H1 (cell line): Measurements from ENCODE around the gene GID8. TPM values are rescaled to one million over a fixed set of nuclear protein-coding genes. Genes with fewer than 3 reads are reported as not detected.

ENCODE experiments used
- CTCF ChIA-PET: fragments of 300-600 bp; sonication (Branson Sonifier 250); formaldehyde crosslinking; loops from one replicate; lab custom pipeline; 2021; ENCODE audit not compliant: partially characterized antibody; lab: Charles Lee
- POLR2A ChIA-PET: fragments of 300-600 bp; sonication (Branson Sonifier 250); formaldehyde crosslinking; loops from one replicate; lab custom pipeline; 2021; ENCODE audit warnings: inconsistent platforms; ENCODE audit not compliant: partially characterized antibody; lab: Charles Lee
- DNase-seq, 2 experiments: peaks; one replicate each; pipeline versions ENCODE4 v3.0.0 to v3.0.0-alpha.2; 2010 to 2022; ENCODE audit warnings: low spot score in 2 of 2, low read depth in 1 of 2, mixed read lengths in 1 of 2
- FAIRE-seq: peaks from 2 replicates; lab custom pipeline; 2011; peaks lifted over from hg19 to GRCh38; lab: Jason Lieb, UNC
- H2AFZ ChIP-seq: 2 replicates; pipeline ENCODE4 v1.8.1; 2012; ENCODE audit warnings: low read length, inconsistent platforms
- H2AK5ac ChIP-seq: 2 replicates; pipeline ENCODE4 v1.6.1; 2013; ENCODE audit warnings: low read depth, low read length
- H2BK120ac ChIP-seq: replicated peaks from 2 replicates; pipeline ENCODE3; 2013; ENCODE audit warnings: low read depth, low read length, inconsistent platforms
- H2BK12ac ChIP-seq: 2 replicates; pipeline ENCODE4 v1.6.1; 2013; ENCODE audit warnings: low read depth, low read length
- H2BK15ac ChIP-seq: 2 replicates; pipeline ENCODE4 v1.6.1; 2013; ENCODE audit warnings: low read length
- H2BK20ac ChIP-seq: 2 replicates; pipeline ENCODE4 v1.6.1; 2013; ENCODE audit warnings: low read length
- H2BK5ac ChIP-seq: 2 replicates; pipeline ENCODE4 v1.6.1; 2013; ENCODE audit warnings: low read depth, low read length
- H3K14ac ChIP-seq: 2 replicates; pipeline ENCODE4 v1.6.1; 2013; ENCODE audit warnings: inconsistent platforms; ENCODE audit not compliant: insufficient read length
- H3K18ac ChIP-seq: 2 replicates; pipeline ENCODE4 v1.6.1; 2013; ENCODE audit warnings: low read length; ENCODE audit errors: extremely low read depth
- H3K23ac ChIP-seq: 2 replicates; pipeline ENCODE4 v1.6.1; 2013; ENCODE audit warnings: inconsistent platforms; ENCODE audit not compliant: insufficient read length
- H3K23me2 ChIP-seq: 2 replicates; pipeline ENCODE4 v1.6.1; 2013; ENCODE audit warnings: low read depth, low read length
- H3K27ac ChIP-seq: 2 replicates; pipeline ENCODE4 v1.6.1; 2011; ENCODE audit warnings: low read depth, low read length, inconsistent platforms
- H3K27me3 ChIP-seq, 4 experiments: replicated peaks in 1 of 4; 1 replicate in 1 of 4; 2 replicates in 3 of 4; pipeline versions ENCODE4 v1.6.1 to v1.8.1; 2011 to 2013; ENCODE audit warnings: low read length in 3 of 4, mild to moderate bottlenecking in 3 of 4, inconsistent platforms in 2 of 4, mixed read lengths in 2 of 4, moderate library complexity in 1 of 4; ENCODE audit not compliant: control insufficient read depth in 3 of 4, insufficient read depth in 3 of 4; ENCODE audit errors: extremely low read depth in 1 of 4
- H3K36me3 ChIP-seq, 4 experiments: 2 replicates each; pipeline versions ENCODE4 v1.6.1 to v1.8.1; 2011 to 2013; ENCODE audit warnings: mild to moderate bottlenecking in 4 of 4, low read length in 3 of 4, moderate library complexity in 2 of 4, control low read depth in 1 of 4, inconsistent platforms in 1 of 4; ENCODE audit not compliant: insufficient read depth in 4 of 4, control insufficient read depth in 2 of 4
- H3K4ac ChIP-seq: replicated peaks from 2 replicates; pipeline ENCODE3; 2013; ENCODE audit warnings: low read length, low read depth, mixed read lengths, inconsistent platforms; ENCODE audit not compliant: insufficient read length
- H3K4me1 ChIP-seq, 4 experiments: replicated peaks in 1 of 4; 1 replicate in 1 of 4; 2 replicates in 3 of 4; pipeline versions ENCODE4 v1.6.1 to v1.8.1; 2011 to 2013; ENCODE audit warnings: low read length in 3 of 4, inconsistent platforms in 2 of 4, mixed read lengths in 1 of 4; ENCODE audit not compliant: insufficient read depth in 4 of 4, control insufficient read depth in 3 of 4
- H3K4me2 ChIP-seq, 2 experiments: 2 replicates each; pipeline versions ENCODE4 v1.6.1 to v1.8.1; 2011 to 2013; ENCODE audit warnings: low read depth in 2 of 2, low read length in 2 of 2, control low read depth in 1 of 2, inconsistent platforms in 1 of 2, mild to moderate bottlenecking in 1 of 2; ENCODE audit not compliant: insufficient read depth in 1 of 2
- H3K4me3 ChIP-seq, 4 experiments: fragments of 200-600, 300-600 bp in 1 of 4; sonication (generic), shearing (Covaris generic), sonication (Bioruptor Twin) in 1 of 4; 2 replicates each; pipeline versions ENCODE4 v1.5.1 to v1.8.1; 2011 to 2016; ENCODE audit warnings: low read length in 4 of 4, low read depth in 3 of 4, control low read depth in 2 of 4, inconsistent platforms in 2 of 4, mild to moderate bottlenecking in 2 of 4, mixed read lengths in 1 of 4, moderate library complexity in 1 of 4; ENCODE audit not compliant: insufficient read depth in 2 of 4; ENCODE audit errors: extremely low read depth in 1 of 4
- H3K56ac ChIP-seq: replicated peaks from 2 replicates; pipeline ENCODE3; 2013; ENCODE audit warnings: low read depth, mild to moderate bottlenecking, mixed read lengths, low read length, inconsistent platforms; ENCODE audit not compliant: insufficient read length
- H3K79me1 ChIP-seq: 2 replicates; pipeline ENCODE4 v1.6.1; 2013; ENCODE audit warnings: low read depth, low read length, control low read depth
- H3K79me2 ChIP-seq, 2 experiments: 2 replicates each; pipeline versions ENCODE4 v1.6.1 to v1.8.1; 2012 to 2013; ENCODE audit warnings: low read length in 2 of 2, mild to moderate bottlenecking in 2 of 2, inconsistent platforms in 1 of 2; ENCODE audit not compliant: insufficient read depth in 2 of 2, control insufficient read depth in 1 of 2
- H3K9ac ChIP-seq, 4 experiments: replicated peaks in 1 of 4; 1 replicate in 1 of 4; 2 replicates in 3 of 4; pipeline versions ENCODE4 v1.6.1 to v1.8.1; 2011 to 2013; ENCODE audit warnings: low read depth in 3 of 4, low read length in 3 of 4, control low read depth in 2 of 4, mild to moderate bottlenecking in 2 of 4, moderate library complexity in 2 of 4, inconsistent platforms in 1 of 4; ENCODE audit errors: extremely low read depth in 1 of 4
- H3K9me3 ChIP-seq, 2 experiments: 2 replicates each; pipeline versions ENCODE4 v1.6.1 to v1.8.1; 2012 to 2013; ENCODE audit warnings: mild to moderate bottlenecking in 2 of 2, moderate library complexity in 2 of 2, control low read depth in 1 of 2, inconsistent platforms in 1 of 2, low read depth in 1 of 2, low read length in 1 of 2, mixed read lengths in 1 of 2; ENCODE audit not compliant: insufficient read depth in 2 of 2
- H4K20me1 ChIP-seq, 2 experiments: replicated peaks in 1 of 2; 2 replicates each; pipeline versions ENCODE3 to v1.8.1; 2011 to 2013; ENCODE audit warnings: inconsistent platforms in 2 of 2, low read length in 2 of 2, mild to moderate bottlenecking in 1 of 2; ENCODE audit not compliant: insufficient read depth in 2 of 2, control insufficient read depth in 1 of 2
- H4K5ac ChIP-seq: 2 replicates; pipeline ENCODE4 v1.6.1; 2013; ENCODE audit warnings: low read length, low read depth, mixed read lengths, inconsistent platforms; ENCODE audit not compliant: insufficient read length
- H4K8ac ChIP-seq: 2 replicates; pipeline ENCODE4 v1.8.0; 2013; ENCODE audit warnings: mild to moderate bottlenecking, moderate library complexity, low read length, inconsistent platforms; ENCODE audit not compliant: insufficient read depth; ENCODE audit errors: extremely low read depth
- H4K91ac ChIP-seq: replicated peaks from 2 replicates; pipeline ENCODE3; 2013; ENCODE audit warnings: low read length, mixed read lengths, inconsistent platforms; ENCODE audit not compliant: insufficient read length
- BCL11A ChIP-seq, 2 experiments: IDR thresholded peaks; one replicate each; pipeline ENCODE4 v1.6.1; 2011; ENCODE audit warnings: low read depth in 2 of 2, low read length in 2 of 2, mild to moderate bottlenecking in 2 of 2
- BRCA1 ChIP-seq: IDR thresholded peaks from 2 replicates; pipeline ENCODE4 v1.6.1; 2012; ENCODE audit warnings: low read depth, low read length, improper control_type of control experiment
- CEBPB ChIP-seq: IDR thresholded peaks from 2 replicates; pipeline ENCODE4 v1.6.1; 2012; ENCODE audit warnings: low read depth, low read length
- EGR1 ChIP-seq: IDR thresholded peaks from 2 replicates; pipeline ENCODE4 v1.6.1; 2011; ENCODE audit warnings: low read depth, low read length, borderline replicate concordance
- EZH2 ChIP-seq: fragments of 200-600 bp; sonication (generic); IDR thresholded peaks from 2 replicates; pipeline ENCODE4 v1.7.1; 2012; ENCODE audit warnings: low read depth, mild to moderate bottlenecking, moderate library complexity, low read length, inconsistent platforms; ENCODE audit not compliant: severe bottlenecking
- FOSL1 ChIP-seq: IDR thresholded peaks from 2 replicates; pipeline ENCODE4 v1.6.1; 2011; ENCODE audit warnings: mild to moderate bottlenecking, low read depth, low read length, moderate library complexity; ENCODE audit not compliant: insufficient read depth
- GABPA ChIP-seq: IDR thresholded peaks from 2 replicates; pipeline ENCODE4 v1.6.1; 2011; ENCODE audit warnings: mild to moderate bottlenecking, low read length, moderate library complexity, borderline replicate concordance; ENCODE audit not compliant: insufficient read depth
- POU5F1 ChIP-seq: IDR thresholded peaks from 2 replicates; pipeline ENCODE4 v1.6.1; 2011; ENCODE audit warnings: low read depth, mild to moderate bottlenecking, low read length, moderate library complexity
- SP2 ChIP-seq: IDR thresholded peaks from 2 replicates; pipeline ENCODE4 v1.6.1; 2012; ENCODE audit warnings: mild to moderate bottlenecking, low read length, inconsistent platforms
- TBP ChIP-seq: IDR thresholded peaks from 2 replicates; pipeline ENCODE4 v1.6.1; 2011; ENCODE audit warnings: low read depth, low read length, improper control_type of control experiment
- YY1 ChIP-seq: IDR thresholded peaks from 2 replicates; pipeline ENCODE4 v1.6.1; 2011; ENCODE audit warnings: low read depth, mild to moderate bottlenecking, low read length
- WGBS, 2 experiments: shearing (Covaris generic) in 1 of 2; methylation state at CpG; one replicate each; pipeline versions ENCODE4 v1.1.6 to v1.1.7; 2013 to 2015; ENCODE audit warnings: low lambda C conversion rate in 2 of 2, mixed read lengths in 2 of 2, inconsistent platforms in 1 of 2, low coverage in 1 of 2, missing lambda C conversion rate in 1 of 2; ENCODE audit not compliant: insufficient replicate concordance in 2 of 2, insufficient coverage in 1 of 2, insufficient read length in 1 of 2; ENCODE audit errors: extremely low coverage in 1 of 2, missing lambda C conversion rate in 1 of 2; 5-methylcytosine and 5-hydroxymethylcytosine counted together
- polyA plus RNA-seq, 7 experiments: library from polyadenylated mRNA; depleted of rRNA in 3 of 7; stranded (reverse) in 5 of 7; unstranded in 2 of 7; fragments of >200 nt in 5 of 7; fragments of 200-250 nt in 2 of 7; gene quantifications; 1 replicate in 5 of 7; 2 replicates in 1 of 7; 4 replicates in 1 of 7; pipeline versions ENCODE4 v1.2.1 to v1.2.3, GENCODE V29; 2011 to 2013; ENCODE audit warnings: missing spikeins in 2 of 7, mixed read lengths in 2 of 7
- total RNA-seq: library from RNA; stranded (reverse); fragmentation: NEBNext Ultra II Directional; extraction: Animal tissue kit (Norgen Biotek cat#: 25700); gene quantifications from 2 replicates; pipeline ENCODE4 v1.2.1, GENCODE V29; 2021
- TF ChIP-seq, protein P1 (sequence below): IDR thresholded peaks from 2 replicates; pipeline ENCODE4 v1.6.1; 2012; ENCODE audit warnings: inconsistent platforms

GID8 gene
- total and polyA plus RNA-seq, 2 of the 8 experiments (the other 6 are each of a cell fraction or from before 2014, with no cell fraction given) = 39.7 to 72.9 TPM

DNA sequence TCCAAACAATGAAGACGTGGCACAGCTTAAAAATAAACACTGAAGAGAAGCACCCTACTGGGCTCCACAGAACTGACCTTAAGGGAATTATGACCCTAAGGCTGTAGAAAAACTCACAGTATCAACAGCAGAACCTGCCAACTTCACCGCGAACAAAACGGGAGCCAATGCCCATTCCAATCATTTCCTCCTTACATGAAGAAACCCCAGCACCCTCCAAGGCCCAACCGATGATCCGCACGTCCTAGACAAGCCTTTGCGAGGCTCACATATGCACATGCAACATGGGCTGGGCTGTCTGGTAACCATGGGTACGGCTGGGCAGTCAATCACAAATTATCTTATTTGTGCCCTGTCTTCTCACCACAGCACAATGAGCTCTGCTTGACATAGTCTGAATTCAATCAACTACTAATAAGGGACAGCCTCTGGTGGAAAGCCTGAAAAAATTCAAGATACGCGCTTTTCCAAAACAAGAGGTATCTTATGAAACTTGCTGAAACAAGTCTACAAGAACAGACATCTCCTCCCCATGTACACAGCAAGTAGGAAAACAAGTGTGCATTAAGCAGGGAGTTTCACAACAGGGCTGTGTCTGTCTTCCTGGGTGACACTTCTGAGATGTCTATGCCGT is 13.4 kb upstream of the GID8 start:
- H2BK20ac ChIP-seq = no peak overlapping the region
- DNase-seq (no peak), FAIRE-seq (no peak)
- POLR2A ChIA-PET = interaction anchor here (0.6 to 20.3 kb wide), 5 partner anchors 12 to 84 kb away, joined by 3 to 363 read pairs (median 81); partner anchors contain the start of gene GID8
- H4K20me1 ChIP-seq = peaks cover 39 to 41% of the 10 kb centered on the region in 2 experiments
- H3K4me3 ChIP-seq = peak overlapping the region in 3 of 4 experiments; percentile 76 to 99 (median 97); a peak in 6 of 8 replicates
- H3K4me2 ChIP-seq = peak overlapping the region; percentile 83 to 96
- H3K56ac ChIP-seq = no peak overlapping the region
- H3K23ac ChIP-seq = no peak overlapping the region
- peaks cover 3% of the 10 kb centered on the region; the same call in 1 of the 2 replicates for H3K79me1 ChIP-seq
- H3K36me3 ChIP-seq = no peaks in the 10 kb centered on the region
- H4K5ac ChIP-seq = no peak overlapping the region
- peak overlapping the region; percentile 79; the same call in 1 of the 2 replicates for H2BK5ac ChIP-seq
- peak overlapping the region; percentile 64; the same call in 1 of the 2 replicates for H3K18ac ChIP-seq
- no peak overlapping the region; the same call in 1 of the 2 replicates for H2BK15ac ChIP-seq
- H3K27ac ChIP-seq = no peak overlapping the region
- CTCF ChIA-PET = interaction anchor here (0.6 to 4.2 kb wide), 10 partner anchors 7 to 559 kb away, joined by 3 to 32 read pairs (median 4); no protein-coding TSS in a partner anchor
- no peak overlapping the region for H4K91ac ChIP-seq
- peaks cover 28% of the 10 kb centered on the region for H3K23me2 ChIP-seq
- H3K4me1 ChIP-seq = peaks cover 14 to 38% (median 29%) of the 10 kb centered on the region in 4 experiments
- no peak overlapping the region for H4K8ac ChIP-seq
- H2BK120ac ChIP-seq = no peak overlapping the region
- H3K27me3 ChIP-seq = no peaks in the 10 kb centered on the region
- peak overlapping the region; percentile 33 for H2AK5ac ChIP-seq
- no peaks in the 10 kb centered on the region for H3K9me3 ChIP-seq
- peak overlapping the region; percentile 88 for H2BK12ac ChIP-seq
- H3K14ac ChIP-seq = no peak overlapping the region
- H2AFZ ChIP-seq = no peak overlapping the region
- WGBS, 2 experiments = 53% methylated on average over 12 of the region's 12 CpGs; no CpG with 5 or more reads in 1 of the 2 experiments
- H3K79me2 ChIP-seq = peaks cover 63 to 84% of the 10 kb centered on the region in 2 experiments
- no peak overlapping the region for H3K4ac ChIP-seq
- H3K9ac ChIP-seq = peak overlapping the region in 1 of 4 experiments; percentile 93; a peak in 2 of 7 replicates
- no peak for TF ChIP-seq CEBPB
- no peak for TF ChIP-seq YY1
- no peak for TF ChIP-seq EZH2
- TF ChIP-seq BRCA1 = no peak
- TF ChIP-seq BCL11A (IDR thresholded peaks at IDR 0.05; ENCODE audit: low read depth in 2 of 2, low read length in 2 of 2) = no peak
- no peak for TF ChIP-seq TBP
- TF ChIP-seq, protein P1, sequence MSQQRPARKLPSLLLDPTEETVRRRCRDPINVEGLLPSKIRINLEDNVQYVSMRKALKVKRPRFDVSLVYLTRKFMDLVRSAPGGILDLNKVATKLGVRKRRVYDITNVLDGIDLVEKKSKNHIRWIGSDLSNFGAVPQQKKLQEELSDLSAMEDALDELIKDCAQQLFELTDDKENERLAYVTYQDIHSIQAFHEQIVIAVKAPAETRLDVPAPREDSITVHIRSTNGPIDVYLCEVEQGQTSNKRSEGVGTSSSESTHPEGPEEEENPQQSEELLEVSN = no peak
- TF ChIP-seq FOSL1 = no peak
- TF ChIP-seq POU5F1 = no peak
- no peak for TF ChIP-seq EGR1
- no peak for TF ChIP-seq GABPA
- TF ChIP-seq SP2 = no peak
